GM23338 (cell line): Measurements from ENCODE around the gene FANCL.
"Not testable (repeated sequence)": the region's sequence is repeated elsewhere in the genome, so short reads cannot be mapped to it uniquely, and the experiment has no call there.

Experiments
- CREB1 ChIP-seq: fragments of 250-450 bp; sonication (Bioruptor Pico); IDR thresholded peaks from 2 replicates; pipeline ENCODE4 v1.5.0; 2020; ENCODE audit warnings: low read depth, mild to moderate bottlenecking, moderate library complexity
- CTCF ChIP-seq, 2 experiments: fragments of 200-600 bp in 1 of 2; sonication (generic) in 1 of 2; conservative IDR thresholded peaks; 2 replicates each; pipeline versions ENCODE4 v1.5.1 to v1.6.1; 2016 to 2017; ENCODE audit warnings: antibody characterized with exemption in 2 of 2, low read depth in 2 of 2, mild to moderate bottlenecking in 2 of 2, moderate library complexity in 1 of 2
- ETS1 ChIP-seq: IDR thresholded peaks from 2 replicates; pipeline ENCODE4 v1.6.1; 2016; ENCODE audit warnings: antibody characterized with exemption
- EZH2 ChIP-seq: fragments of 200-600 bp; sonication (generic); IDR thresholded peaks from one replicate; pipeline ENCODE4 v1.8.0; 2017; ENCODE audit warnings: antibody characterized with exemption, mild to moderate bottlenecking, low read depth; ENCODE audit not compliant: unreplicated experiment
- EZH2phosphoT487 ChIP-seq: fragments of 200-600 bp; sonication (generic); IDR thresholded peaks from one replicate; pipeline ENCODE4 v1.8.1; 2018; ENCODE audit warnings: antibody characterized with exemption; ENCODE audit not compliant: unreplicated experiment
- POLR2AphosphoS5 ChIP-seq: IDR thresholded peaks from 2 replicates; pipeline ENCODE4 v1.6.1; 2016; ENCODE audit warnings: antibody characterized with exemption, low read depth
- REST ChIP-seq: IDR thresholded peaks from one replicate; pipeline ENCODE4 v1.6.1; 2018; ENCODE audit warnings: antibody characterized with exemption; ENCODE audit not compliant: unreplicated experiment
- STAT1 ChIP-seq: IDR thresholded peaks from one replicate; pipeline ENCODE4 v1.6.1; 2016; ENCODE audit warnings: antibody characterized with exemption; ENCODE audit not compliant: unreplicated experiment
- ZNF114 ChIP-seq: fragments of 250-450 bp; sonication (Bioruptor Pico); IDR thresholded peaks from 2 replicates; pipeline ENCODE4 v1.5.0; 2020; ENCODE audit warnings: mild to moderate bottlenecking, moderate library complexity

GRCh38 chr2:58180175-58180574 lies 61.0 kb downstream of the FANCL start:
- not testable (repeated sequence) for TF ChIP-seq EZH2phosphoT487; CTCF (conservative IDR thresholded peaks at IDR 0.05; ENCODE audit: low read depth in 2 of 2); EZH2; POLR2AphosphoS5; CREB1 (CRISPR knock-in tag); ETS1; REST; STAT1; ZNF114
